ENCODE data around the gene WFIKKN2.

- TF ChIP-seq, protein P1, sequence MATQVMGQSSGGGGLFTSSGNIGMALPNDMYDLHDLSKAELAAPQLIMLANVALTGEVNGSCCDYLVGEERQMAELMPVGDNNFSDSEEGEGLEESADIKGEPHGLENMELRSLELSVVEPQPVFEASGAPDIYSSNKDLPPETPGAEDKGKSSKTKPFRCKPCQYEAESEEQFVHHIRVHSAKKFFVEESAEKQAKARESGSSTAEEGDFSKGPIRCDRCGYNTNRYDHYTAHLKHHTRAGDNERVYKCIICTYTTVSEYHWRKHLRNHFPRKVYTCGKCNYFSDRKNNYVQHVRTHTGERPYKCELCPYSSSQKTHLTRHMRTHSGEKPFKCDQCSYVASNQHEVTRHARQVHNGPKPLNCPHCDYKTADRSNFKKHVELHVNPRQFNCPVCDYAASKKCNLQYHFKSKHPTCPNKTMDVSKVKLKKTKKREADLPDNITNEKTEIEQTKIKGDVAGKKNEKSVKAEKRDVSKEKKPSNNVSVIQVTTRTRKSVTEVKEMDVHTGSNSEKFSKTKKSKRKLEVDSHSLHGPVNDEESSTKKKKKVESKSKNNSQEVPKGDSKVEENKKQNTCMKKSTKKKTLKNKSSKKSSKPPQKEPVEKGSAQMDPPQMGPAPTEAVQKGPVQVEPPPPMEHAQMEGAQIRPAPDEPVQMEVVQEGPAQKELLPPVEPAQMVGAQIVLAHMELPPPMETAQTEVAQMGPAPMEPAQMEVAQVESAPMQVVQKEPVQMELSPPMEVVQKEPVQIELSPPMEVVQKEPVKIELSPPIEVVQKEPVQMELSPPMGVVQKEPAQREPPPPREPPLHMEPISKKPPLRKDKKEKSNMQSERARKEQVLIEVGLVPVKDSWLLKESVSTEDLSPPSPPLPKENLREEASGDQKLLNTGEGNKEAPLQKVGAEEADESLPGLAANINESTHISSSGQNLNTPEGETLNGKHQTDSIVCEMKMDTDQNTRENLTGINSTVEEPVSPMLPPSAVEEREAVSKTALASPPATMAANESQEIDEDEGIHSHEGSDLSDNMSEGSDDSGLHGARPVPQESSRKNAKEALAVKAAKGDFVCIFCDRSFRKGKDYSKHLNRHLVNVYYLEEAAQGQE (IDR thresholded peaks at IDR 0.05; ENCODE audit: low read depth, low read length), result no peak
- TF ChIP-seq SIN3A (IDR thresholded peaks at IDR 0.05; ENCODE audit: borderline replicate concordance, low read depth, low read length) (no peak), POLR2AphosphoS5 (IDR thresholded peaks at IDR 0.05; ENCODE audit: low read depth, low read length) (no peak), EZH2phosphoT487 (IDR thresholded peaks at IDR 0.05; ENCODE audit: borderline replicate concordance, low read depth) (no peak), MEF2A (IDR thresholded peaks at IDR 0.05; ENCODE audit: borderline replicate concordance, low read depth) (no peak), MXI1 (IDR thresholded peaks at IDR 0.05; ENCODE audit: low read depth, low read length) (no peak), EP300 (IDR thresholded peaks at IDR 0.05; ENCODE audit: borderline replicate concordance in 1 of 2, low read depth in 1 of 2, low read length in 1 of 2) (no peak)
- TF ChIP-seq, protein P2, sequence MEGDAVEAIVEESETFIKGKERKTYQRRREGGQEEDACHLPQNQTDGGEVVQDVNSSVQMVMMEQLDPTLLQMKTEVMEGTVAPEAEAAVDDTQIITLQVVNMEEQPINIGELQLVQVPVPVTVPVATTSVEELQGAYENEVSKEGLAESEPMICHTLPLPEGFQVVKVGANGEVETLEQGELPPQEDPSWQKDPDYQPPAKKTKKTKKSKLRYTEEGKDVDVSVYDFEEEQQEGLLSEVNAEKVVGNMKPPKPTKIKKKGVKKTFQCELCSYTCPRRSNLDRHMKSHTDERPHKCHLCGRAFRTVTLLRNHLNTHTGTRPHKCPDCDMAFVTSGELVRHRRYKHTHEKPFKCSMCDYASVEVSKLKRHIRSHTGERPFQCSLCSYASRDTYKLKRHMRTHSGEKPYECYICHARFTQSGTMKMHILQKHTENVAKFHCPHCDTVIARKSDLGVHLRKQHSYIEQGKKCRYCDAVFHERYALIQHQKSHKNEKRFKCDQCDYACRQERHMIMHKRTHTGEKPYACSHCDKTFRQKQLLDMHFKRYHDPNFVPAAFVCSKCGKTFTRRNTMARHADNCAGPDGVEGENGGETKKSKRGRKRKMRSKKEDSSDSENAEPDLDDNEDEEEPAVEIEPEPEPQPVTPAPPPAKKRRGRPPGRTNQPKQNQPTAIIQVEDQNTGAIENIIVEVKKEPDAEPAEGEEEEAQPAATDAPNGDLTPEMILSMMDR (IDR thresholded peaks at IDR 0.05), result no peak
- TF ChIP-seq, protein P3, sequence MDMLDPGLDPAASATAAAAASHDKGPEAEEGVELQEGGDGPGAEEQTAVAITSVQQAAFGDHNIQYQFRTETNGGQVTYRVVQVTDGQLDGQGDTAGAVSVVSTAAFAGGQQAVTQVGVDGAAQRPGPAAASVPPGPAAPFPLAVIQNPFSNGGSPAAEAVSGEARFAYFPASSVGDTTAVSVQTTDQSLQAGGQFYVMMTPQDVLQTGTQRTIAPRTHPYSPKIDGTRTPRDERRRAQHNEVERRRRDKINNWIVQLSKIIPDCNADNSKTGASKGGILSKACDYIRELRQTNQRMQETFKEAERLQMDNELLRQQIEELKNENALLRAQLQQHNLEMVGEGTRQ (IDR thresholded peaks at IDR 0.05; ENCODE audit: borderline replicate concordance, low read depth, low read length), result no peak
- TF ChIP-seq, protein P4, sequence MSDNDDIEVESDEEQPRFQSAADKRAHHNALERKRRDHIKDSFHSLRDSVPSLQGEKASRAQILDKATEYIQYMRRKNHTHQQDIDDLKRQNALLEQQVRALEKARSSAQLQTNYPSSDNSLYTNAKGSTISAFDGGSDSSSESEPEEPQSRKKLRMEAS (IDR thresholded peaks at IDR 0.05; ENCODE audit: low read depth), result no peak
Observed at GRCh38 chr17:50793007-50793406, 42.4 kb upstream of the WFIKKN2 start.
